H9 (cell line): ENCODE measurements around the gene PMEL. TPM values are rescaled to one million over a fixed set of nuclear protein-coding genes. Genes with fewer than 3 reads are reported as not detected.
A peak's percentile ranks its signal among the peaks of the same experiment; 100 is the strongest.

Experiments
- DNase-seq: peaks from one replicate; pipeline ENCODE4 v3.0.0-alpha.2; 2017
- H2AFZ ChIP-seq: one replicate; pipeline ENCODE4 v1.6.1; 2013; ENCODE audit warnings: mild to moderate bottlenecking, low read length, control low read depth, moderate library complexity
- H2AK5ac ChIP-seq: 2 replicates; pipeline ENCODE4 v1.6.1; 2013; ENCODE audit warnings: low read length, control low read depth, mixed read lengths; ENCODE audit not compliant: insufficient read length
- H2BK120ac ChIP-seq: one replicate; pipeline ENCODE4 v1.6.1; 2013; ENCODE audit warnings: low read depth, mild to moderate bottlenecking, low read length, control low read depth, inconsistent platforms; ENCODE audit not compliant: poor library complexity, severe bottlenecking
- H2BK12ac ChIP-seq: 2 replicates; pipeline ENCODE4 v1.6.1; 2013; ENCODE audit warnings: low read length, control low read depth, mixed read lengths, low read depth; ENCODE audit not compliant: insufficient read length
- H2BK15ac ChIP-seq: 2 replicates; pipeline ENCODE4 v1.6.1; 2013; ENCODE audit warnings: low read depth, low read length, control low read depth
- H2BK20ac ChIP-seq: one replicate; pipeline ENCODE4 v1.6.1; 2013; ENCODE audit warnings: low read depth, mild to moderate bottlenecking, low read length, control low read depth, inconsistent platforms; ENCODE audit not compliant: poor library complexity, severe bottlenecking
- H2BK5ac ChIP-seq: 2 replicates; pipeline ENCODE4 v1.6.1; 2013; ENCODE audit warnings: low read length, control low read depth, mixed read lengths; ENCODE audit not compliant: insufficient read length
- H3K14ac ChIP-seq: 2 replicates; pipeline ENCODE4 v1.6.1; 2013; ENCODE audit warnings: low read length, control low read depth; ENCODE audit not compliant: insufficient read depth
- H3K18ac ChIP-seq: 2 replicates; pipeline ENCODE4 v1.6.1; 2013; ENCODE audit warnings: low read depth, mild to moderate bottlenecking, mixed read lengths, low read length, control low read depth; ENCODE audit not compliant: insufficient read length
- H3K23ac ChIP-seq: 2 replicates; pipeline ENCODE4 v1.6.1; 2013; ENCODE audit warnings: low read length, control low read depth, mixed read lengths, low read depth; ENCODE audit not compliant: insufficient read length
- H3K23me2 ChIP-seq: 2 replicates; pipeline ENCODE4 v1.6.1; 2013; ENCODE audit warnings: low read depth, mild to moderate bottlenecking, mixed read lengths, low read length, control low read depth; ENCODE audit not compliant: insufficient read length, poor library complexity, severe bottlenecking
- H3K27ac ChIP-seq: 2 replicates; pipeline ENCODE4 v1.5.1; 2013; ENCODE audit warnings: low read length, control low read depth, mixed read lengths, low read depth; ENCODE audit not compliant: insufficient read length
- H3K27me3 ChIP-seq: 2 replicates; pipeline ENCODE4 v1.6.1; 2013; ENCODE audit warnings: low read length, control low read depth, inconsistent platforms; ENCODE audit not compliant: insufficient read depth
- H3K4ac ChIP-seq: 2 replicates; pipeline ENCODE4 v1.6.1; 2013; ENCODE audit warnings: low read depth, mild to moderate bottlenecking, control low read depth, inconsistent platforms, low read length, moderate library complexity
- H3K4me1 ChIP-seq: 2 replicates; pipeline ENCODE4 v1.6.1; 2013; ENCODE audit warnings: low read length, control low read depth, inconsistent platforms; ENCODE audit not compliant: insufficient read depth
- H3K4me2 ChIP-seq: 2 replicates; pipeline ENCODE4 v1.6.1; 2013; ENCODE audit warnings: low read length, control low read depth, mixed read lengths; ENCODE audit not compliant: insufficient read length, insufficient read depth
- H3K56ac ChIP-seq: 2 replicates; pipeline ENCODE4 v1.6.1; 2013; ENCODE audit warnings: low read depth, mild to moderate bottlenecking, mixed read lengths, low read length, control low read depth; ENCODE audit not compliant: insufficient read length
- H3K79me1 ChIP-seq: 2 replicates; pipeline ENCODE4 v1.6.1; 2013; ENCODE audit warnings: low read depth, mild to moderate bottlenecking, moderate library complexity, low read length, control low read depth, inconsistent platforms; ENCODE audit not compliant: insufficient read depth, poor library complexity, severe bottlenecking
- H3K79me2 ChIP-seq: 2 replicates; pipeline ENCODE4 v1.6.1; 2013; ENCODE audit warnings: low read length, control low read depth, inconsistent platforms; ENCODE audit not compliant: insufficient read depth
- H3K9ac ChIP-seq: 2 replicates; pipeline ENCODE4 v1.6.1; 2013; ENCODE audit warnings: low read length, control low read depth, mixed read lengths; ENCODE audit not compliant: insufficient read length; ENCODE audit errors: extremely low read depth
- H3K9me3 ChIP-seq: one replicate; pipeline ENCODE4 v1.6.1; 2013; ENCODE audit warnings: low read depth, low read length, inconsistent platforms; ENCODE audit not compliant: control insufficient read depth
- H3T11ph ChIP-seq: one replicate; pipeline ENCODE4 v1.6.1; 2013; ENCODE audit warnings: mild to moderate bottlenecking, low read length, control low read depth, inconsistent platforms
- H4K20me1 ChIP-seq: one replicate; pipeline ENCODE4 v1.6.1; 2013; ENCODE audit not compliant: control insufficient read depth, insufficient read length, insufficient read depth
- H4K5ac ChIP-seq: 2 replicates; pipeline ENCODE4 v1.6.1; 2013; ENCODE audit warnings: low read depth, mild to moderate bottlenecking, mixed read lengths, low read length, control low read depth; ENCODE audit not compliant: insufficient read length
- H4K8ac ChIP-seq: replicated peaks from 2 replicates; pipeline ENCODE4 v1.6.1; 2013; ENCODE audit warnings: low read length, control low read depth, mixed read lengths, low read depth; ENCODE audit not compliant: insufficient read length
- H4K91ac ChIP-seq: 2 replicates; pipeline ENCODE4 v1.6.1; 2013; ENCODE audit warnings: low read depth, mild to moderate bottlenecking, moderate library complexity, mixed read lengths, low read length, control low read depth; ENCODE audit not compliant: insufficient read length
- H3K27ac Mint-ChIP-seq, 3 experiments: 2 replicates in 2 of 3; 3 replicates in 1 of 3; pipeline ENCODE4 v1.8.0; 2020 to 2021; ENCODE audit warnings: mixed read lengths in 3 of 3, mild to moderate bottlenecking in 1 of 3, moderate library complexity in 1 of 3
- H3K27me3 Mint-ChIP-seq: 2 replicates; pipeline ENCODE4 v1.8.0; 2021; ENCODE audit warnings: low read depth, mild to moderate bottlenecking, moderate library complexity, mixed read lengths
- H3K36me3 Mint-ChIP-seq, 3 experiments: 2 replicates in 2 of 3; 3 replicates in 1 of 3; pipeline ENCODE4 v1.8.0; 2020 to 2021; ENCODE audit warnings: low read depth in 3 of 3, mixed read lengths in 3 of 3; ENCODE audit not compliant: insufficient read depth in 1 of 3
- H3K4me1 Mint-ChIP-seq, 2 experiments: 2 replicates each; pipeline ENCODE4 v1.8.0; 2020; ENCODE audit warnings: mixed read lengths in 2 of 2
- H3K4me3 Mint-ChIP-seq, 2 experiments: 2 replicates in 1 of 2; 3 replicates in 1 of 2; pipeline ENCODE4 v1.8.0; 2020 to 2021; ENCODE audit warnings: mild to moderate bottlenecking in 2 of 2, mixed read lengths in 2 of 2, moderate library complexity in 1 of 2
- H3K9me3 Mint-ChIP-seq, 2 experiments: 2 replicates in 1 of 2; 3 replicates in 1 of 2; pipeline ENCODE4 v1.8.0; 2020; ENCODE audit warnings: mild to moderate bottlenecking in 2 of 2, mixed read lengths in 2 of 2, moderate library complexity in 1 of 2
- WGBS: extraction: QIAGEN DNeasy Blood & Tissue Kit; methylation state at CpG from one replicate; pipeline ENCODE4 v1.1.7; 2013; ENCODE audit warnings: missing lambda C conversion rate, low lambda C conversion rate, mixed read lengths; ENCODE audit not compliant: insufficient read length; ENCODE audit errors: extremely low coverage; 5-methylcytosine and 5-hydroxymethylcytosine counted together
- total RNA-seq: library from RNA; stranded (reverse); gene quantifications from 2 replicates; pipeline ENCODE4 v1.2.1, GENCODE V29; 2021
- TF ChIP-seq, protein P1 (sequence below): fragments of 200-600 bp; sonication (generic); conservative IDR thresholded peaks from 3 replicates; pipeline ENCODE4 v1.8.0; 2021; ENCODE audit warnings: antibody characterized with exemption, mild to moderate bottlenecking

Gene PMEL
- total RNA-seq, 1 experiment from 2014 or later: 72.6 TPM

DNA sequence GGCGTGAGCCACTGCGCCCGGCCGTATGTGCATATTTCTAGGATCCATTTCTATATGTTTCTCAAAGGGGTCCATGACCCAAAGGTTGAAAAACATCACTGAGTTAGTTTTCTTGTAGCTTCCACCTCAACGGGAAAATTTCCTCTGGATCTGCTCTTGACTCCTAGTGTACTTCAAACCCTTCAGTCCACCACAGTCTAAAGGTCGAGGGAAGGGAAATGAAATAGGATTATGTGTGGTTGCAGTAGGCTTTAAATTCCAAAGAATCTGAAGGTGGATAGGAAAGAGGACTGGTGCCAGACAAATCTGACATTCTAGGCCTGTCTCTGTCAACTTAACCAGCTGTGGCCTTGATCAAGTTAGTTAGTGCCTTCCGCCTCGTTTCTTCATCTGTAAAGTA lies 29.5 kb upstream of the PMEL start:
- Mint-ChIP-seq H3K4me1 (peaks cover 6 to 11% of the 10 kb centered on the region in 2 experiments; a peak in 3 of 4 replicates), H3K36me3 (peaks cover 41 to 50% (median 46%) of the 10 kb centered on the region in 3 experiments; a peak in 6 of 7 replicates), H3K27me3 (no peaks in the 10 kb centered on the region), H3K27ac (0 out of 7 replicates have a peak overlapping the region, but pooled peaks of 1 of the 3 experiments have one; percentile 57), H3K4me3 (no peak overlapping the region), H3K9me3 (no peaks in the 10 kb centered on the region)
- no peak overlapping the region for H3K14ac ChIP-seq
- no peak overlapping the region for H2BK20ac ChIP-seq
- TF ChIP-seq, protein P1, sequence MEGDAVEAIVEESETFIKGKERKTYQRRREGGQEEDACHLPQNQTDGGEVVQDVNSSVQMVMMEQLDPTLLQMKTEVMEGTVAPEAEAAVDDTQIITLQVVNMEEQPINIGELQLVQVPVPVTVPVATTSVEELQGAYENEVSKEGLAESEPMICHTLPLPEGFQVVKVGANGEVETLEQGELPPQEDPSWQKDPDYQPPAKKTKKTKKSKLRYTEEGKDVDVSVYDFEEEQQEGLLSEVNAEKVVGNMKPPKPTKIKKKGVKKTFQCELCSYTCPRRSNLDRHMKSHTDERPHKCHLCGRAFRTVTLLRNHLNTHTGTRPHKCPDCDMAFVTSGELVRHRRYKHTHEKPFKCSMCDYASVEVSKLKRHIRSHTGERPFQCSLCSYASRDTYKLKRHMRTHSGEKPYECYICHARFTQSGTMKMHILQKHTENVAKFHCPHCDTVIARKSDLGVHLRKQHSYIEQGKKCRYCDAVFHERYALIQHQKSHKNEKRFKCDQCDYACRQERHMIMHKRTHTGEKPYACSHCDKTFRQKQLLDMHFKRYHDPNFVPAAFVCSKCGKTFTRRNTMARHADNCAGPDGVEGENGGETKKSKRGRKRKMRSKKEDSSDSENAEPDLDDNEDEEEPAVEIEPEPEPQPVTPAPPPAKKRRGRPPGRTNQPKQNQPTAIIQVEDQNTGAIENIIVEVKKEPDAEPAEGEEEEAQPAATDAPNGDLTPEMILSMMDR: no peak
- H2BK12ac ChIP-seq: no peak overlapping the region
- H3K4me2 ChIP-seq: no peak overlapping the region
- no peak overlapping the region for H4K5ac ChIP-seq
- H3K27ac ChIP-seq: no peak overlapping the region
- H3K56ac ChIP-seq: no peak overlapping the region
- no peak overlapping the region for H3K23ac ChIP-seq
- H3K27me3 ChIP-seq: no peaks in the 10 kb centered on the region
- H3K9me3 ChIP-seq: no peaks in the 10 kb centered on the region
- no peak overlapping the region for H2BK120ac ChIP-seq
- no peak for DNase-seq
- H3K79me2 ChIP-seq: no peaks in the 10 kb centered on the region
- no peak overlapping the region for H4K91ac ChIP-seq
- H4K8ac ChIP-seq: no peak overlapping the region
- H2BK15ac ChIP-seq: no peak overlapping the region
- no peaks in the 10 kb centered on the region for H4K20me1 ChIP-seq
- no CpG with 5 or more reads among the region's 8 CpGs for WGBS
- no peak overlapping the region for H3T11ph ChIP-seq
- H3K9ac ChIP-seq: no peak overlapping the region
- peaks cover 8% of the 10 kb centered on the region for H3K23me2 ChIP-seq
- no peak overlapping the region for H2AFZ ChIP-seq
- H3K4ac ChIP-seq: no peak overlapping the region
- H3K79me1 ChIP-seq: no peaks in the 10 kb centered on the region
- no peak overlapping the region for H3K18ac ChIP-seq
- H2AK5ac ChIP-seq: no peak overlapping the region
- no peak overlapping the region for H2BK5ac ChIP-seq
- H3K4me1 ChIP-seq: no peaks in the 10 kb centered on the region
